Stimulated activated naive CD4-positive, alpha-beta T cell treated with Interleukin-2 at 50 U/mL for 16 hours (primary cell): Measurements from ENCODE around the gene CHKA.

Source experiments
- DNase-seq: peaks from one replicate; lab custom pipeline; 2025; lab: John Stamatoyannopoulos, UW

Gene CHKA

GRCh38 chr11:68032997-68033707 is 88.0 kb downstream of the CHKA start:
- DNase-seq = no peak

GRCh38 chr11:68032003-68032402 is 89.2 kb downstream of the CHKA start:
- DNase-seq = no peak

GRCh38 chr11:68031144-68031464 is 90.1 kb downstream of the CHKA start:
- no peak for DNase-seq

- DNase-seq = peak; percentile 98
Observed at GRCh38 chr11:68030318-68031143, 90.7 kb downstream of the CHKA start, which contains the start of gene NDUFS8. NDUFS8 (plus strand) TSS chr11:68030681; CDS start chr11:68032152, 1,471 bp downstream.

- no peak for DNase-seq
Observed at GRCh38 chr11:68028802-68029545, 92.2 kb downstream of the CHKA start.

GRCh38 chr11:68027667-68028066 is 93.5 kb downstream of the CHKA start:
- no peak for DNase-seq

- DNase-seq = no peak
Observed at GRCh38 chr11:68026391-68027105, 94.6 kb downstream of the CHKA start.

- no peak for DNase-seq
Observed at GRCh38 chr11:68025047-68025446, 96.1 kb downstream of the CHKA start.

- DNase-seq = no peak
Observed at GRCh38 chr11:68024508-68024907, 96.7 kb downstream of the CHKA start.

GRCh38 chr11:68022531-68022930 is 98.7 kb downstream of the CHKA start:
- DNase-seq = no peak

GRCh38 chr11:68021167-68021787 is 99.9 kb downstream of the CHKA start:
- no peak for DNase-seq

GRCh38 chr11:68020575-68020974 is 100.6 kb downstream of the CHKA start:
- DNase-seq = no peak

- no peak for DNase-seq
Observed at GRCh38 chr11:68019486-68019885, 101.7 kb downstream of the CHKA start.

- no peak for DNase-seq
Observed at GRCh38 chr11:68018730-68019190, 102.4 kb downstream of the CHKA start.

GRCh38 chr11:68017980-68018729 is 103.0 kb downstream of the CHKA start:
- DNase-seq = no peak

- no peak for DNase-seq
Observed at GRCh38 chr11:68016904-68017817, 104.0 kb downstream of the CHKA start.

GRCh38 chr11:68016161-68016903 is 104.9 kb downstream of the CHKA start:
- no peak for DNase-seq

- DNase-seq = no peak
Observed at GRCh38 chr11:68015467-68015866, 105.7 kb downstream of the CHKA start.

GRCh38 chr11:68014947-68015447 is 106.2 kb downstream of the CHKA start:
- DNase-seq = no peak
